Activated gamma-delta T cell (primary cell): ENCODE data around the gene CFC1B.
"Not testable (repeated sequence)": the region's sequence is repeated elsewhere in the genome, so short reads cannot be mapped to it uniquely, and the experiment has no call there.

Experiments
- DNase-seq: peaks from one replicate; lab custom pipeline; 2025; lab: John Stamatoyannopoulos, UW
- total RNA-seq, 2 donors: gene quantifications; one replicate each; lab custom pipeline; 2026; lab: John Stamatoyannopoulos, UW

CFC1B gene
- 0 reads per million in 2 donors for total RNA-seq

DNA sequence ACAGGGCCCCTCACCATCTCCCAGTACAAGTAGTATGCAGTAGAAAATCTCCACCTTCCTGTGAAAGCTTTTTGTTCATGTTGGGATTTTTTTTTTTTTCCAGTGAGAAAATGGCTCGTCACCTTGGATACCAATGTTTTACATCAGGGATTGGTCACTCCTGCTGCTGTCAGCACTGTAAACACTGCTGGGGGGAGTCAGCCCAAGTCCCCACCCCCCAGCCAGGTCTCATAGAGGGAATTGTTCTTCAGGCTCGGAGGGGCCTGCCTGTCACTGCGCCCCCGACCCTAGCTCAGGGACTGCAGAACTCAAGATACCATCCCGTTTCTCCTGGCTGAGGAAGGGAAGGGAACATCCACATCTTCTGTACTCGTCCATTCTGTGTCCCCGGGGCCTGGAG, at the start of gene CFC1B:
Gene CFC1B (plus strand): TSS at position 231 of the 400 bp plus-strand sequence. CDS start 263 bp downstream, outside the sequence.
- DNase-seq, result not testable (repeated sequence)

DNA sequence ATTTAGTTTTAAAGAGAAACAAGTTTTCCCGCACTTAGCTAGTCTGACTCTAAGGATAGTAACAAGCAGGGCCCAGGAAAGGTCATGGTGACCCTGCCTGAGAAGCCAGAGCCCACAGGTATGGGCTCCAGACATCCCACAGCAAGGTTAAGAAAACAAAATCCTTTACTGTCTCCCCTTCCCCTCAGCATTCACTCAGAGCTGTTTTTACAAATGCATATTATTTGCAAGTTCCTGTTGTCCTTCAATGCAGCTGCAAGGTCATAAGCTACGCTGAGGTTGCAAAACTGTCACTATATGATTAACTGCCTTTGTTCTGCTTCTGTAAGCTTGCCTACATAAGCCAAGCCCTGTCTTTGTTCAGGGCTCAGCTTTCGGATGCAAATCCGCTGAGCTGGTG, 29.9 kb upstream of the CFC1B start:
- DNase-seq, result not testable (repeated sequence)

DNA sequence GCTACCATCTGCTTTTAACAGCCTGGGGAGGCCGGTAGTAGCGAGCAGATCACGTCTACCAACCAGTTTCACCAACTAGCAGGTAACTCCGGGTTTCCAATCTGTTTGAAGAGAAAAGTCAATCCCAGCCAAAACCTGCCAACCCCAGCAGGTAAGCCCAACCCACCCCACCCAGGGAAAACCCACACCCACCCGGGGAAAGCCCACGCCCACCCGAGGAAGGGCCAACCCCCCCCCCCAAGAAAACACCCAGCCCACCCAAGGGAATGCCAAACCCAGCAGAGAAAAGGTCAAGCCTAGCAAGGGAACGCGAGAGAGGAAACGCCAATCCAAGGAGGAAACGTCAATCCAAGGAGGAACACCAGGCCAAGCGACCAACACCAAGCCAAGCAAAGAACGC, 11.8 kb upstream of the CFC1B start, which contains the start of gene POTEI:
Gene POTEI (minus strand): TSS at position 101 of the 400 bp plus-strand sequence. CDS start 93 bp downstream, at position 8.
- not testable (repeated sequence) for DNase-seq

DNA sequence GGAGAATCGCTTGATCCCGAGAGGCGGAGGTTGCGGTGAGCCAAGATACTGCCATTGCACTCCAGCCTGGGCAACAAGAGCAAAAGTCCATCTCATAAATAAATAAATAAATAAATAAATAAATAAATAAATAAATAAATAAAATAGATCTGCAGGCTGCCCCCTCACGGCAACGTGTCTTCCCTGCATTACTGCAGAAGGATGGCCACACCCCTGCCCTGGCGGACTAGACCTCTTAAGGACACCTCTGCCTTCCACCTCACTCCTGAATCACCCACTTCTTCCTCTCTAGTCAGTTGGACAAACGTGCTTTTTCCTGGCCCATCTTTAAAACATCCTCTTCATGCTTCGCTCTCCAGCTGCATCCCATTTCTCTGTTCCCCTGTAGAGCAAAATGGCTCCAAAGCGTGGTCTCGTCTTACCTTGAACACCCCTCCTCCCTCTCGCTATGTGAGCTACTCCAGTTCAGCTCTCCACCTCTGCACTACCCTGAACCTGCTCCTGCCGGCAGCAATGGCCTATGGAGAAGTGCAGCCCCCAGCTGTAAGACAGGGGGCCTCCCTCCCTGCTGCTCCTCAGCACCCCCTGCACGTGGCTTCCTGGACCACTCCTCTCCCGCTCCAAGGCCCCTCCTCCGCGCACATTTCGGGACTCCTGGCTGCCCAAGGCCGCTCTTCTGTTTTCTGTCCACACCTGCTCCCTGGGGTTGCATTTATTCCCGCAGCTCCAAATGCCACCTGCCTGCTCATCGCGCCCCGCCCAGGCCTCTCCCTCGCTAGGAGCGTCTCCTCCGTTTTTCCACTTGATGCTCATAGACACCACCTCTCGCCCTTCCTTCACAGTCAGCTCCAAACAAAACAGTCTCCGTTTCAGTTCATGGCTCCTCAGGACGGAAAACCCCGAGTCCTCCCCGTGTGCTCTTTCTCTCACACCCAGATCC, 9.9 kb upstream of the CFC1B start:
- DNase-seq, result not testable (repeated sequence)

DNA sequence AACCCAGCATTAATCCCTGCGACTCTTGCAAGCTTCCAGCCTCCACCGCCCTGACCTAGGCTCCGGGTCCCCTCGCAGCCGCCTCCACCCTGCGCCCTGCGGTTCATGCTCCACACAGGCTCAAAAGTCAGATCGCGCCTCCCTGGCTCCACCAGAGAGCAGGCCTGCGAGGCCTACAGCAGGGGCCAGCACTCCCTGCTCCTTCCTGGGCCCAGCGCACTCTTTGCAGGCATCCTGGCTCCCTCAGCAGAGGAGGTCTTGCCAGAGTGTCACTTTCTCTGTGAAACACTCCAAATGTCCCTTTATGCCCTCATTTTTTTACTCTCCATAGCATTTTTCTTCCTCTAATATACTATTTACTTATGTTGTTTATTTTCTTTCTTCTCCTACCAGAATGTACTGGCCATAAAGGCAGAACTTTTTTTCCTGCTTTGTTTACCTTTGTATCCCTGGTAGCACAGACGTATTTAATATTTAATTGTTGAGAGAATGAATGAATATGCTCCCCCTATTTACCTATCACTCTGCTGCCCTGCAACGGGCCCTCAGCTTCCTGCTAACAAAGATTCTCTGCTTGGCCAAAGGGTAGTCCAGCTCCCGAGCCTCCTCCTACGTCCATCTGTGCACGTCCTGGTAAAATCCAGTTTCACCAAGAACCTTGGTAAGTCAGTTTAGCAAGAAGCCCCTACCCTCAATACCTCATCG, 9.1 kb upstream of the CFC1B start:
- not testable (repeated sequence) for DNase-seq

DNA sequence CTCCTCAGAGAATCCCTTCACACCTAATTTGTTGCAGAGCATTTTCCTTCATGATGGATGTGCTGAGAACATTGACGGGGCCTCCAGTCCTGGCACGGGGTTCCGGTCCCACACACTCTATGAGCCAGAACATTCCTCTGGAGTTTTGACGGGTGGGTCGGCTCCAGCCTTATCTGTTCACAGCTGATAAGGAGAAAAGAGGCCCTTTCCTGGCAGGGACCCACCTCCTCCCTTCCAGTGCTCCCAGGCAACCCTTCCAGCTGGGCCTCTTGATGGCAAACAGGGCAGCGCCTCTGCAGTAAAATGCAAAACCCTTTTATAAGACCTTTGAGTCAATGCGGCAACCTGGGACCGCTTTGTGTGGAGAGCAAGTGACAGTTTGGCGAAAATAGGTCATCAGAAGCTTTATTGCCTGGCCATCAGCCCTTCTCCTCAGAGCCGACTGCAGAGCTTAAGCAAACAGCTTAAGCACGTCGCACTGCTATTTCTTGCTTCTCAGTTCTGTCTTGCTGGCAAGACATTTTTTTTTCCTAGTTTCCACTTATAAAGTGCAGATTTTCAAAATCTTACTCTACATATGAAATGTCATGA, 2.4 kb upstream of the CFC1B start:
- not testable (repeated sequence) for DNase-seq

DNA sequence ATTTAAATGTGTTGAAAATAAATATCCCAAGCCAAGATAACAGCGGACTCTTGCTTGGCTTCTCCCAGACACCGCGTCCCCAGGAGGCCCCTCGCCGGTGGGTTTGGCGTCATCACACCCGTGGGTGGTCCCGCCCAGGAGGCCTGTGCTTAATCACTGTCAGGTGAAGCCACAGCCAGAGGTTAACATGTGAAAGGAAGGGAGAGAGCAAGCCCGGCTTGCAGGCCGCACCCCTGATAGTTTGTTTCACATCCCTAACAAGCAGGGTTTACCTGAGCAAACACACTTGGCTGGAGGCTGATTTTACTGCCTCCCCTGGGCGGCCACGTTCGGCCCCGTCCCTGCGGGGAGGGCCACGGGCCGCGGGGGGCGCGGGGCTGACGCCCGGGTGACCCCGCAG, 1.4 kb downstream of the CFC1B start:
- not testable (repeated sequence) for DNase-seq

DNA sequence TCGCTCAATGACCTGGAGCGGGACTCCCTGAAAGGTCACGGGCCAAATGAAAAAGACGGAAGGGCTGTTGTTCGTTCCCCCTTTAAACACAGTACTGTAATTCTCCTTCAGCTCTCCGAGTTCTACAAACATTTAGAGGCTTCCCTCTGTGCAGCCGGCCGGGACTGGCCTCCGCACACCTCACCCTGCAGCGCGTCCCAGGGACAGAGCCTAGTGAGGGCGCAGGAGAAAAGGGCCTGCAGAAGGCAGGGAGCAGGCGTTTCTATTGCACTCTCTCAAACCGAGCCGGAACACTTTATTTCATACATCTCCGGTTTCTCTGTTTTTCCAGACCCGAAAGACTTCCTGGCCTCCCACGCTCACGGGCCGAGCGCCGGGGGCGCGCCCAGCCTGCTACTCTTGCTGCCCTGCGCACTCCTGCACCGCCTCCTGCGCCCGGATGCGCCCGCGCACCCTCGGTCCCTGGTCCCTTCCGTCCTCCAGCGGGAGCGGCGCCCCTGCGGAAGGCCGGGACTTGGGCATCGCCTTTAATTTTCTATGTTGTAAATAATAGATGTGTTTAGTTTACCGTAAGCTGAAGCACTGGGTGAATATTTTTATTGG, 6.4 kb downstream of the CFC1B start:
- not testable (repeated sequence) for DNase-seq

DNA sequence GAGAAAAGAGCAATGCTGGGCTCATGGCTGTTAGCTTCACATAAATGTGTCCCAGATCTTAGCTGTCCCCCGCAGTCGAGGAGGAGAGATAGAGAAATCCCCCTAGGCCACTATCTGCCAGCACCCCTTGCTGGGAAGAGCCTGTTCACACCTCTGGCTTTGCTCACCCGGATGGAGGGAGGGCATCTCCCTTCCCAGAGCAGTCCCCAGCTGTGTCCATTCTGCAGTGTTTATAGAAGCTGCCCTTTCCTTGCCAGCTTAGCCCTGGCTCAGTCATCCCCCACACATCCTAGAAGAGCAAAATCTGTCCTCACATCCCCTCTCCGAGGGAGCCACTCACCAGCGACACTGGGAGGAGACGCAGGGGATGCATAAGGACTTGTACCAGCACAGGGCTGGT, 8.5 kb downstream of the CFC1B start:
- DNase-seq, result not testable (repeated sequence)

DNA sequence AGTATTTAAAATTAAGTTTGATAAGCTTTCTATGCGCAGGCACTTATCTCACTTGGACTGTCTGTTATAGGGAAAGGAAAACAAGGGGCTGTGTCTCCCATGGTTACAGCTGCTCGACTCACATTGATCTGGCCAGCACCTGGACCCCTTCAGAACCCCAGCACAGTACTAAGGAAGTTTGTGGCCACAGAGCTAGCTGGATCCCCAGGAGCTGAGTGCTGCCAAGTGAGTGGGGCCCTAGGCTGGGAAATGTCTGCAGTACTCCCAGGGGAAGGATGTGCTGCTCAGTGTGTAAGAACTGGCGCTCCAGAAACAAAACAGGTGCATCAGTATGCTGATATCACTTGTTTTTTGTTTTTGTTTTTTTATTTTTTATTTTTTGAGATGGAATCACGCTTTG, 9.2 kb downstream of the CFC1B start:
- not testable (repeated sequence) for DNase-seq

DNA sequence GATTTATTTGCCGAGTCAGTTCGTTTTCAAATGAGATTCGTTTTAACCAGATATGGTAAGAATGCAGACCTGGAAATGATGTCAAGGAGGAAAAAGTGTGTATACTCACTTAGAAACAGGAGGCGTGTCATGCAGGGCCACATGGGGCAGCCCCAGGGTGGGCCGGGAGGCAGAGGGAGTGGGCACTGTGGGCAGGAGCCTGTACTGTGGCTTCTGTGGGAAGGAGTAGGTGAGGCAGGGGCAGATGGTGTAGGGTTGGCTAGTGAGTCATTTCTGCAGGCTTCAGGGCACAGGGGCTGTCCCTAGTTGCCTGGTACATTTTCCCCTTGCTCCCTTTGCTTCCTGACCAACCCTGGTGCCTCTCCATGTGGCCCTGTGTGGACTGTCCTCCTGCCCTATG, 10.2 kb downstream of the CFC1B start:
- not testable (repeated sequence) for DNase-seq

DNA sequence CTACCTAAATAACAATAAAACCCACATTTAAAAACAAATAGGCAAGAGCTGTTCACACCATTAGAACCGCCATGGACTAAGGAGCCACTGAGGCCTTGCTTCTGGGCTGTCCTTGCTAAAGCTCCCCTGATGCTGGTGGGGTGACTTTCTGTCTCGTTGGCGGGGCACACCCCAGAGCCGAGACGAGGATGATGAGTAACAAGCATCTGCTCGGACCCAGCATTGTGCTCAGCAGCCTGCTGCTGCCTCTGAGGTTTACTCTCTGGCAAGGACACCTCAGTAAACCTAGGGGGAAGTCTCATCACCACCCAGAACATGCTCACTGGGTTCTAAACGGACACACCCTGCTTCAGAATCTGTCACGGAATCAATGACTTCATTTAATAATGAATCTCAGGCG, 10.7 kb downstream of the CFC1B start:
- DNase-seq, result not testable (repeated sequence)

DNA sequence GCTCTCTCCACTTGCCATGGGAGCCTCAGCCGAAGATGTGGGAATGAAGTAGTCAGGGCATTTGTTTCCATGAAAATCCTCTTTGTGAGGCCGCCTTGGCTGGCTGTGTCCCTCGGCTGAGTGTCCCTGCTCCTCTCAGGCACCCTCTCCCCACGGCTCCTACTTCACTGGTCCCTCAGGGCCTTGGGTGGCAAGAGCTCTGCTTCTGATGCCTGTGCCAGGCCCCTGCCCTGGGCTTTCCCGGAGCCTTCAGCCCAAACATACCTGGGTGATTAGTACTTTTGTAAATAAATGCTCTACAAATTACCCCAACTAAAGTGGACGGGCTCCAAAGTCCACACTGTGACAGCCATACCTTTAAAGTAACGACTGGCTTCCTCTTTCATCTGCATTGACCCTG, 15.6 kb downstream of the CFC1B start:
- not testable (repeated sequence) for DNase-seq

DNA sequence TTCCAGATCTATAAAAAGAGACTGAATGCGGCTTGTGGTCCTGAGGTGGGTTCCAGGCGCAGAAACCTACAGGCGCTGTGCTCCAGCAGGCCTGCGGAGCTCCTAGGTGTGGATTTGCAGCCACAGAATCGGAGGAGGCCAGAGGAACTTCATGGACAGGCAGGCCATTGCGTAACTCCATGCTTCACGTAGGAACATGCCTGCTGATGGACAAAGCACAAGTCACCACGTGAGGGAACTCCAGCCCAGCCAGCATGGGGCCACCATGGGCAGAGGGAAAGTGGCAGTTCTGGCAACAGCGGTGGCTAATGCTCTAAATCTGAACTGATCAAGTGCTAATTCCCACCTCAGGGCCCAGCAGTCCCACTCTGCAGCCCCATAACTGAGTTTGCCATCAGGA, 17.2 kb downstream of the CFC1B start:
- not testable (repeated sequence) for DNase-seq

DNA sequence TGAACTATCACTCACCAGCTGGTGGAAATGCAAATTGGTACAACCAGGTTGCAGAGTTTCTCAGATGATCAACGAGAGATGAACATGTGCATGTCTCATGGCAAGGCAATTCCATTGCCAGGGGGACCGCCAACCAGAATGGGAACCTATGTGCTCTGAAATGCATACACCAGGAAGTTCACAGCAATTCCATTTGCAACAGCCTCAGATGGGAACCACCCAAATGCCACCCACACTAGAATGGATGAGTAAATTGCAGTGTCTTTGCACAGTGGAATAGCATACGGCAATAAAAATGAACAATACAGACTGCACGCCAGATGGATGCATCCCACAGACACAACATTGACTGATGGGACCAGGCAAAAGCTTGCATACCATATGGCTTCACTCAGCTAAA, 21.8 kb downstream of the CFC1B start:
- not testable (repeated sequence) for DNase-seq

DNA sequence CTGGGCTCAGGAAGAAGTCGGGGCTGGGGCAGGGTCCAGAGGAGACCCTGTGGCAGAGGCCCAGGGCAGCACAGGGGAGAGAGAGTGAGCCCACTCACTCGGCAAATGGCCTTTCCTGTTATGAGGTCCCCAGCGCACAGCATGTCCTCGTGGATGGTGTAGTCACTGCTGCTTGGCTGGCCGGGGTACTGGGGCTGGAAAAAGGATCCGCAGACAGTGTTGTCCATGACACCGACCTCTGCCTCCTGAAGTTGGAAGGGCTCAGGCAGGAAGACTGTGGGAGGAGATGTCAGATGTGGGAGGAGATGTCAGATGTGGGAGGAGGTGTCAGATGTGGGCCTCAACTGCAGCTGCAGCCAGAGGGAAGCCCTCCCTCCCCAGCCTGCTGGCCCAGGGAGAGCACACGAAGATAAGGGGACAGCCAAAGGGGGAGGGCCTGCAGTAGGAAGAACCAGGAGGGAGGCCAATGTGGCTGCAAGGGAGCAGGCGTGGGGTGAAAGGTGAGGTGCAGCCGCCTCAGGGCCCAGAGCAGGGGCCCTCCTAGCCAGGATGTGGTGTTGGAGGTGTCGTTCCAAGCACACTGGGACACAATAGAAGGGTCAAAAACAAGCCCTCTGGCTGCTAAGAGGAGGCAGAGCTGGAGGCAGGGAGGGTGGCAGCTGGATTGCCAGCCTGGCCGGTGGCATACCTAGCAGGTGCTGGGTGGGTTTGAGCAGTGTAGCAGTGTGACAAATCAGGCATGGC, 22.9 kb downstream of the CFC1B start:
- not testable (repeated sequence) for DNase-seq

DNA sequence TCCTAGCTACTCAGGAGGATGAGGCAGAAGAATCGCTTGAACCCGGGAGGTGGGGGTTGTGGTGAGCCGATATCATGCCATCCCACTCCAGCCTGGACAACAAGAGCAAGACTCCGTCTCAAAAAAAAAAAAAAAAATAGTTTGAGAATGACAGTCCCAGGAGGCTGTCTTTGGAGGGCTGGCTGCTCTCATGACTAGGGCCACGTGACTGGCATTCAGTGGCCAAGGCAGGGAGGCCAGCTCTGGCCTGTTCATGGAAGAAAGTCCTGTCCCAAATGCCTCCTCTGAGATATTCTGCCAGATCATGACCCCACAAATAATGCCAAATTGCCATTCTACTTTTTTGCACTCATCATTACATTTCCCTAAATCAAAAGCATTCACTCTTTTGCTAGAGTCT, 24.0 kb downstream of the CFC1B start:
- DNase-seq, result not testable (repeated sequence)

DNA sequence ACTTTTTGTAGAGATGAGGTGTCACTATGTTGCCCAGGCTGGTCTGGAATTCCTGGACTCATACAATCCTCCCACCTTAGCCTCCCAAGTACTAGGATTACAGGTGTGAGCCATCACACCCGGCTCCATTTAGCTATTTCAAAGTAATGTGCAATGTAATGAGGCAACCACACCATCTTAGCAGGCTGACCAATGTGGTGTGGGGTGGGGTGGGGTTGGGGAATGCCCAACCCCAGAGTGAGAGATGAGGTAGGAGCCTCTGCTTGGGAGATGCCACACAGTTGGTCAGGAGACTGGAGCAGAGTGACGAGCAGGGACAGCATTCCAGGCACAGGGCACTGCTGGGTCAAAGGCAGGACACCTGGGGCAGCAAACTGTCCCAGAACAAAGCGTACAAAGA, 27.4 kb downstream of the CFC1B start:
- not testable (repeated sequence) for DNase-seq

DNA sequence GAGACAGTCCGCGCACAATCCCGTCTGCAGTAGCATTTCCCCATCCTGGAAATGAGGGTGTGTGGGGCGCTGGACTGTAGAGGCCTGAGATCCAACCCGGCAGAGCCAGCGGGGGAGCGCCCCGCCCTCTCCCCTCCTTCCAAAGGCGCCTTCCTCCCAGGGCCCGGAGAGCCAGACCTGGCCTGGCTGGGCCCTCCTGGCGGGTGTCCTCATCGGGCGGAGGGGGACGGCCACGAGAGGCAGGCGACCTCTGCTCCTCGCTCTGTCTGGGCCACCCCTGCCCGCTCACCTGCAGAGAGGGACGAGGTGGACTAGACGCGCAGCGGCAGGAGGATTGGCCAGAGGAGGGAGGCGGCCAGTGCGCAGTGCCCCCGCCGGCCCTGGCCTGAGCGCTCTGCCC, 28.5 kb downstream of the CFC1B start:
- DNase-seq, result not testable (repeated sequence)

DNA sequence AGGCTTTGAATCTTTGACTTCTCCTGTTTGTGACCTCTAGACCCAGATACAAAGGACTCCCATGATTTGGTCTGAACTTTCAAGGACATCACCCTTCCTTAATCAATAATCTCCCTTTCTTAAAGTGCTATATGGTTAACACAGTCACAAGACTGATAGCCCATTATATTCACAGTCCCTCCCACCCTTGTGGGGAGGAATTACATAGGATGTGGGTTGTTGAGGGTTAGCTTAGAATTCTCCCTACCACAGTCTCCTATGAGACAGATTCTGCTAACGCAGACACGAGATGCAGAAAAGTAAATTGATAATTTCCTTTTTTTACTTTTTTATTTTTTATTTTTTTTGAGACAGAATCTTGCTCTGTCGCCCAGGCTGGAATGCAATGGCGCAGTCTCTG, 33.2 kb downstream of the CFC1B start:
- DNase-seq, result not testable (repeated sequence)

DNA sequence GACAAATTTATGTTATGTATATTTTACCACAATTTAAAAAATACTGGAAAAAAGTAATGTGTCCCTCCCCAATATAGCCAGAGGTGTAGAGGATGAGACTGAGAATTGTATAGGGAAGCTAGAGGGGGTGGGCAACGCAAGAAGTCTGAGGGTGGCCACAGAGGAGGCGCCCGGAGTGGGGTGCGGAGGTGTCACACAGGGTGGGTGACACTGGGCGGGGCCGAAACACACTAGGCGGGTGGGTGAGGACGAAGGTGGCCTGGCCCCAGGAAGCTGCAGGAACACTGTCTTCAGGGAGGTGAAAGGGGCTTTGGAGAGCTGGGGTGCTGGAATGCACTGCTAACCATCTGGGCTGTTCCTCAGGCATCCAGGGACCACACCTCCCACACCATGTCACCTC, 35.4 kb downstream of the CFC1B start:
- not testable (repeated sequence) for DNase-seq
